Stimulated activated CD8-positive, alpha-beta memory T cell treated with anti-CD3 and anti-CD28 coated beads, Interleukin-4, amount 100 ng/mL, for 1 hour (primary cell): Measurements from ENCODE around the gene TTC24.
"Not testable (repeated sequence)": the region's sequence is repeated elsewhere in the genome, so short reads cannot be mapped to it uniquely, and the experiment has no call there.

Source experiments
- DNase-seq, 2 donors: peaks; one replicate each; pipeline ENCODE4 v3.0.0-alpha.2; 2020; ENCODE audit warnings: low read depth in 2 of 2, low spot score in 1 of 2

TTC24 gene

GRCh38 chr1:156602557-156602993 is 23.1 kb downstream of the TTC24 start:
- no peak for DNase-seq

GRCh38 chr1:156607344-156607743 is 27.8 kb downstream of the TTC24 start:
- DNase-seq = not testable (repeated sequence)

- peak in 1 of 2 donors; percentile 36 for DNase-seq
Measured at GRCh38 chr1:156608036-156608674, 28.6 kb downstream of the TTC24 start.

DNA sequence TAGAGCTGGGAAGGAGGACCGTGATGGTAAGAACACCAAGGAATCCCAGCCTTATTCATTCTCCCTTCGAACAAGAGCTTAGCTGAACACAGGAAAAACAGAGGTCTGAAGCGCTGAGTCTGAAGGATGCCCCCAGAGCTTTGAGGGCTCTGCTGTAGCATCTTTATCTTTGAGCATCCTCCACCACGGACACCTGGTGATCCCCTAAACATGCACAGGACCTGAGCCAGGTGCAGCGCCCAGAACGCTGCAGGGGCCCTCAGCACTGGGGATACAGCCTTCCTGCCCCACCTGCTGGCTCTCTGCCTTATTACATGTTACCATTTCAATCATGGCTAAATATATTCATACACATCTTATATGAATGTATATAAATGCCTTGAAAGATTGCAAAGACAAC is 29.5 kb downstream of the TTC24 start:
- peak in 1 of 2 donors; percentile 35 for DNase-seq

- not testable (repeated sequence) for DNase-seq
Measured at GRCh38 chr1:156610072-156610471, 30.5 kb downstream of the TTC24 start.

- no peak for DNase-seq
Measured at GRCh38 chr1:156612666-156613065, 33.1 kb downstream of the TTC24 start.

- DNase-seq = no peak
Measured at GRCh38 chr1:156615946-156616345, 36.4 kb downstream of the TTC24 start.

- no peak for DNase-seq
Measured at GRCh38 chr1:156616463-156616862, 36.9 kb downstream of the TTC24 start.

DNA sequence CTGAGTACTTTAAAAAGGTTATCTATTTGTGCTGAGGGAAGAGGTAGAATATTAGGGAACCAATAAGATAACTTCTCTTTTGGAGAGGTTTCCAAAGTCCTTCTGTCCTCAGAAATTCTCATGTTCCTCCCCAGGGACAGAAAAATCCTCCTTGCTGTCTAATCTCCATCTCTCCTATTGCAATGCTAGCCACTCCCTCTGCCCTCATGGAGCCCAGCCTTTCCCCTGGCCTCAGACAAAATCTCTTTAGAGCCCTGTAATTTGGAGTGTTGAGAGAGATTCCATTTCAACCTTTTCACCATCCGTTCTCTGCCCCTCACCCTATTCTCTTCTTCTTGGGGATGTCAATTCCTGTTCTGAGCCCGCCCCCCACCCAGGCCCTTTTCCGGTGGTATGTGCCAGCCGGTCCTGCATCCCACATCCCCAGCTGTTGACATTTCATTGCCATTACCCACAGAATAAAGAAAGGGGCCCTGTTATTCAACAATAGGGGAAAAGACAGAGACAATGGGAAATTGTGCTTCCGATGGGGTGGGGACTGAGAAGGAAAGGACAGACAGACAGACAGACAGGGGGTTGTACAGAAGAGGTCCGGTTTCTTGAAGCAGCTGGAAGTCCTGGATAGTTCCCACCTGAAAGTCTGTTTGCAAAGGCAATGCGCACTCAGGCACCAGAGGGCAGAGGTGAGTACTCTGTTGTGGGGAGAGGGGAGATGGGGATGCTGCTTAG is 39.5 kb downstream of the TTC24 start, which contains the start of gene HAPLN2:
HAPLN2 (plus strand) TSS at position 563 of the 729 bp plus-strand sequence. CDS start 4,076 bp downstream, outside the sequence.
- DNase-seq = no peak

GRCh38 chr1:156619582-156619955 is 40.0 kb downstream of the TTC24 start:
- no peak for DNase-seq

DNA sequence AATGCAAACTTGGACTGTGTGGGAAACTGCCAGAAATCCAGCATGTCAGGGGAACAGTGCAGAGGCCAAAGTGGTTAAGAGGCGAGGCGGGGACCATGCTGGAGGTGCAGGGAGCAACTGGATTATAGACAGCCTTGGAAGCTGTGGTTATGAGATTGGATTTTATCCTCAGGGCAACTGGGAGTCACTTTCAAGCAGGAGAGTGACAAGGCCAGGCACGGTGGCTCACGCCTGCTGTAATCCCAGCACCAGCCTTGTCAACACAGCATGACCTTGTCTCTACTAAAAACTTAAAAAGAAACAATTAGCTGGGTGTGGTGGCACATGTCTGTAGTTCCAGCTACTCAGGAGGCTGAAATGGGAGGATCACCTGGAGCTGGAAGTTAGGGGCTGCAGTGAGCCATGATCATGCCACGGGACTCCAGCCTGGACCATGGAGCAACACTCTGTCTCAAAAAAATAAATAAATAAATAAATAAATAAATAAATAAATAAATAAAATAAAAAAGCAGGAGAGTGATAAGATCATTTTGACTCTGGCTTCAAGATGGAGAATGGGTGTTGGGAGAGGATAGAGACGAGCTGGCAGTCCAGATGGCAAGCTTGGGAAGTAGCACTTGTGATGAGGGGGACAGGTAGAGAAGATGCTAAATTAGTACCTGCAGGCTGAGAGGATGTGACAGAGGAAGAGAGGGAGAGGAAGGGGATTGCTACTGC is 43.2 kb downstream of the TTC24 start:
- no peak for DNase-seq

- no peak for DNase-seq
Measured at GRCh38 chr1:156623946-156624813, 44.7 kb downstream of the TTC24 start.

- DNase-seq = no peak
Measured at GRCh38 chr1:156624814-156625435, 45.4 kb downstream of the TTC24 start.

DNA sequence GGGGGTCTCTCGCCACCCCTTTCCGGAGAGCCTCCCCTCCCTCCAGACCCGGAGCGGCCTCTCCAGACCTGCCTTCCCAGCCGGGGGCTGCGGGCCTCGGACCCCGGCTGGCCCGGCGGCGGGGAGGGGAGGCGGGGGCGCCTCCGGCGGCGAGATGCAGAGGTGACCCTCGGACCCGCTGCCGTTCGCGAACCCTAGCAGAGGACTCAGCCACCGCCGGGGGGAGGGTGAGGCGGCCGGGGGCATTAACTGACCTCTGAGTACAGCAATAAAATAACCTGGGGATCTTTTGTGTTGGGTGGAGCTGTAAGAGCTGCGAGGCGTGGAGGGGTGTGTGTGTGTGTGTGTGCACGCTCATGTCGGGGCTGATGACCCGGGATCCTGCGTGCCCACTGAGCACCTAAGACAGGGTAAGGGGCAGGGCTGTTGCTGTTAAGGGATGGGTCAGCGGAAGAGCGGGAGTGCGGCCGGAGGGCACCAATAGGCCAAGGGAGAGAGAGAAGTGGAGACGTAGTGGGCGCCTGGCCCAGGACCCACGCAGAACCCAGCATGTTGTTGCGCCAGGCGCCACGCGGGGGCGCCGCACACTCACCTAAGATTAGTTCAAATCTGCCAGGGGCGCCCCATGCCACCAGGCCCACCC is 46.0 kb downstream of the TTC24 start:
- DNase-seq = peak; percentile 34 to 39

DNA sequence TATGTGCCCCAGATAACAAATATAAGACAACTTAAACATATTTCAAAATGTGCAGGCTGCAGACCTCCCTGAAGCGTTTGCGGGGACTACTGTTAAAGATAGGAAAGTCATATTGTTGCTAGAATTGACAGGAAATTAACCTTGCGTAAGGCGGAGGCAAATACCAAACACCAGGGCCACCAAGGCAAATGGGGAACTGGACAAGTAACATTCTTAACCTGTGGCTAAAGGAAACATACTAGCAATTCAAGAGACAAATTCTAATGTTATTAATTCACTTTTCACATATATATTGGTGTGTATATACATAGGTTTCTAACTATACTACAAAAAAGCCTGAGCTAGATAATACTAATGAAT is 46.5 kb downstream of the TTC24 start:
- no peak for DNase-seq

DNA sequence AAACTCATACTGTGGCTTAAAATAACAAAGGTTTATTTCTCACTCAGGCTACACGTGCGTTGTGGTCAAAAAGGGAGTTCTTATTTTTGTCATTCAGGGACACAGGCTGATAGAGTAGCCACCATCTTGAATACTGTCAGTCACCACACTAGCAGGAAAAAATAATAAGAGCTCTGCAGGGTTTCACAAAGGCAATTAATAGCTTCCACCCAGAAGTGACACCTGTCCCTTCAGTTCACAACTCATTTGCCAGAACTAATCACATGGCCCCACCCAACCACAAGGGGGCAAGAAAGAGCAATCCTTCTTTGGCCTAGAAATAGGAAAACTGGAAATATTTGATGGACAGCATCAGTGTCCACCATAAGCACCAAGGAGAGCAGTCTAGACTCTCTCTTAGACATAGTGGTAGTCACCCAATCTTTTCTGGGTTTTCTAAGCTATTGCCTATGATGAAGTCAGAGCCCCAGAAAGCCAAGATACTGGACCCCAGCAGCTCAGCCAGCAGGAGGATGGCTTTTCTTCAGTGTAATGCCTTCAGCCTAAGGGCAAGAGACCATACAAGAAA is 47.9 kb downstream of the TTC24 start:
- no peak for DNase-seq

- DNase-seq = no peak
Measured at GRCh38 chr1:156629823-156630449, 50.4 kb downstream of the TTC24 start.

- not testable (repeated sequence) for DNase-seq
Measured at GRCh38 chr1:156631152-156631551, 51.6 kb downstream of the TTC24 start.

- no peak for DNase-seq
Measured at GRCh38 chr1:156632355-156632754, 52.8 kb downstream of the TTC24 start.
